Measurements from ENCODE around the gene MAPK8. TPM values are rescaled to one million over a fixed set of nuclear protein-coding genes. Genes with fewer than 3 reads are reported as not detected.
A peak's percentile ranks its signal among the peaks of the same experiment; 100 is the strongest.

Gene MAPK8
- total RNA-seq, 2 donors from 2014 or later = 34.0 to 35.8 TPM

DNA sequence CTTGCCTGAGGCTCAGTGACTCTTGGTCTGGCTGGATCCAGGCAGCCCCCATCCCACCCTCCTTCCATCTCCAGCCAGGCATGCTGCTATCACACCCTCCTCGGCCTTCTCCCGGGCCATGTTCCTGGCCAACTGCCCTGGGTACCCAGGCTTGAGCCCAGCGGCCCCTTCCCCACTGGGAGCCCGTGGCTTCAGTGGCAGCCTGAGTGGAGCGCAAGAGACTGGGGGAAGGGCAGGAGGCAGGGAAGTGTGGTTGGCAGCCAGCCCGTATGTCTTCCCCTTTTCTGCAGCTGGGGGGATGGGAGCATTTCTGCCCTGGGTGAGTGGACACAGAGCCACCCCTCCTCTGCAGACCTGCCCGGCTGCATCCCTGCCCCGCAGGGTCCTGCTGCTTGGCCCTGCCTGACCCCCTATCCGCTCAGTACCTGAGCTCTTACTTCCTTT lies 149.9 kb downstream of the MAPK8 start:
- no peaks in the 10 kb centered on the region for H3K9me3 ChIP-seq (ENCODE audit: control insufficient read depth, low read length, poor library complexity, severe bottlenecking)
- no peaks in the 10 kb centered on the region for H3K4me1 Mint-ChIP-seq
- no peaks in the 10 kb centered on the region for H3K36me3 Mint-ChIP-seq (ENCODE audit: low read depth)
- H3K27ac Mint-ChIP-seq = no peak overlapping the region
- H3K4me3 Mint-ChIP-seq = no peak overlapping the region
- ATAC-seq (no peak), DNase-seq (no peak)
- peaks cover 4% of the 10 kb centered on the region for H3K27me3 Mint-ChIP-seq

DNA sequence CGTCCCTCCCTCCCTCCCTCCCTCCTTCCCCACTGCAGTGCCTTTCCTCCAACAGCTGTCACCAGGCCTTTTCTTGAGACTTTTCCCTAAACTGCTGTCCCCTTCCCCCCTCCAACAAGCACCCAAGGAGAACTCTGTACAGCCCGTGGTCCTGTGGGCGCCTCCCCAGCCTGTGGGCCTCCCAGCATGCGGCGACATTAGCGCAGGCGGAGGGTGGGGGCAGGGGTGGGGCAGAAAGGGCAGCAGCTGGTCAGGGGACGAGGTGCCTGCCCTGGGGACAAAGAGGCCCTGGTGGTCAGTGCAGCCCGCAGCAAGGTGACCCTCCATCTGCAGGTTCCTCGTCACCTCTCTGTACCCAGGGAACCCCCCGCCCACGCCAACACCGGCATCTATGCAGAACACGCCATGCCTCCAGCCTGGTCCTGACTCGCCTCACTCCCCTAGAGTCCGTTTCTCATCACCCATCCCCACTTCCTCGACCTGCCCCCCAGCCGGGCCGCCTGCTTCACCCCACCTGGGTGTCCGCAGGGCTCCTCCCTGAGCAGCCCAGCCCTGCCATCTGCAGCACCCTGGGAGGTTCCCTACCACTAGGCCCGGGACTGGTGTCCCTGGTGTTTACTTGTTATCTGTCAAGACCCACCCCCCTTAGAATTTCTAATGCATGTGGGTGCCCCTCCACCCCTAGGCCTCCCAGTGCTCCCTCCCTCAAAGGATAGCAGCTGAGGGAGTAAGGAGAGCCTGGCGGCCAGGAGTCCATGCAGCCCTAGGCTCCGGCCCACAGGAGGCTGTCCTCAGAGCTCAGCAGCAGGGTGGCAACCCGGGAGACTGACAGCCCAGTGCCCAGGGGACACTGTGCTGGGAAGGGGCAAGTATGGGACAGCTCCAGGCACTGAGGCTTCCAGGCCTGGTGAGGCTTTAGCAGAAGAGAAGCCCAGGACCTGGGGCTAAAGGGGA lies 150.6 kb downstream of the MAPK8 start:
- ATAC-seq (no peak), DNase-seq (no peak)
- H3K9me3 ChIP-seq (ENCODE audit: control insufficient read depth, low read length, poor library complexity, severe bottlenecking) = no peaks in the 10 kb centered on the region
- H3K27me3 Mint-ChIP-seq = peaks cover 4% of the 10 kb centered on the region
- no peak overlapping the region for H3K4me3 Mint-ChIP-seq
- H3K36me3 Mint-ChIP-seq (ENCODE audit: low read depth) = no peaks in the 10 kb centered on the region
- H3K27ac Mint-ChIP-seq = no peak overlapping the region
- no peaks in the 10 kb centered on the region for H3K4me1 Mint-ChIP-seq

DNA sequence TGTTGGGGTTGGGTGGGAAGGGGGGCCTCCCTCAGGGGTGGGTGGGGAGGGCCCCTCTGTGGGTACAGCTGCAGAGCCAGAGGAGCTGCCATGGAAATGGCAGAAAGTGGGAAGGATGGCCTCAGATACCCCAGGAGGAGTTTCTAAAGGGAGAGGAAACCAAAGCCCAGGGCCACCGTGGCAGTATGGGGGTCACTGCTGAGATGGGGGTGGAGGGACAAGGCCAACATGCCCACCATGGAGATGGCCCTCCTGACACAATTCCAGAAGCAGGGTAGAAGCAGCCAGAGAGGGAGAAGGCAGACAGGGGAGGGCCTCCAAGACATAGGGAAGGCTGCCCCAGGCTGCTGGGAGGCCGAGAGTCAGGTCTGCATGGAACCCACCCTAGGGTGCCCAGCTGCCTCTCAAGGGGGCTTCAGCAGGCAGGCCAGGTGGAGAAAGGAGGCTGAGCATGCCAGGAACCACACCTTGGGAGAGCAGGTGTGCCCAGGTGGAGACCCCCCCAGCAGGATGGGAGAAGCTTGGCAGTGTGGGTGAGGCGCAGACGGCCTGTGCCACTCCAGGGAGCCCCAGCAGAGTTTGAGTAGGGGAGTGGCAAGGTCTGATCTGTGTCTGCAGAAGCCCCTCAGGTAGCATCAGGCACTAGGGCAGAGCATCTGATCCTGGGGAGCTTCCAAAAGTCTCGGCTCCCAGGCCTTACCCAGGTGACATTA lies 151.6 kb downstream of the MAPK8 start:
- no peak overlapping the region for H3K4me3 Mint-ChIP-seq
- no peak for ATAC-seq

DNA sequence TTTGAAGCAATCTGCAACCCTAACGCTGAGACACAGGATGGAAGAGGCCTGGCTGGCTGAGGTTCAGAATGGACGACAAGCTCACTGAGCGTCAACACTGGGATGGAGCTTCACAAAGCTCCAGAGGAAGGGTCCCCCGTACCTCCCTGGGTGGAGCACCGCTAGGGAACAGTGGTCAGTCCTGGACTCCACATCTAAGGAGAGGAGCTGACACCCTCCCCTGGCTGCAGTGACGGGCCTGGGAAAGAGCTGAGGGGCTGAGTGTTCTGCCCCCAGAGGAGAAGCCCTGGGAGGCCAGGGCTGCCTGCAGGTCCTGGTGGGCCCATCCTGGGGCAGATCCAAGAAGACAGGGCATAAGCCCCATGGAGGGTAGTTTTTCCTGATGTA lies 152.2 kb downstream of the MAPK8 start:
- ATAC-seq (no peak), DNase-seq (no peak)
- Mint-ChIP-seq H3K36me3 (ENCODE audit: low read depth) (no peaks in the 10 kb centered on the region), H3K4me1 (no peaks in the 10 kb centered on the region), H3K4me3 (no peak overlapping the region), H3K27ac (no peak overlapping the region), H3K27me3 (peaks cover 4% of the 10 kb centered on the region)
- H3K9me3 ChIP-seq (ENCODE audit: control insufficient read depth, low read length, poor library complexity, severe bottlenecking) = no peaks in the 10 kb centered on the region

More for the DNA sequence above, 151.6 kb downstream of the MAPK8 start:
- no peaks in the 10 kb centered on the region for H3K9me3 ChIP-seq (ENCODE audit: control insufficient read depth, low read length, poor library complexity, severe bottlenecking)
- H3K4me1 Mint-ChIP-seq = no peaks in the 10 kb centered on the region
- DNase-seq = no peak
- no peak overlapping the region for H3K27ac Mint-ChIP-seq
- peaks cover 4% of the 10 kb centered on the region for H3K27me3 Mint-ChIP-seq
- no peaks in the 10 kb centered on the region for H3K36me3 Mint-ChIP-seq (ENCODE audit: low read depth)

DNA sequence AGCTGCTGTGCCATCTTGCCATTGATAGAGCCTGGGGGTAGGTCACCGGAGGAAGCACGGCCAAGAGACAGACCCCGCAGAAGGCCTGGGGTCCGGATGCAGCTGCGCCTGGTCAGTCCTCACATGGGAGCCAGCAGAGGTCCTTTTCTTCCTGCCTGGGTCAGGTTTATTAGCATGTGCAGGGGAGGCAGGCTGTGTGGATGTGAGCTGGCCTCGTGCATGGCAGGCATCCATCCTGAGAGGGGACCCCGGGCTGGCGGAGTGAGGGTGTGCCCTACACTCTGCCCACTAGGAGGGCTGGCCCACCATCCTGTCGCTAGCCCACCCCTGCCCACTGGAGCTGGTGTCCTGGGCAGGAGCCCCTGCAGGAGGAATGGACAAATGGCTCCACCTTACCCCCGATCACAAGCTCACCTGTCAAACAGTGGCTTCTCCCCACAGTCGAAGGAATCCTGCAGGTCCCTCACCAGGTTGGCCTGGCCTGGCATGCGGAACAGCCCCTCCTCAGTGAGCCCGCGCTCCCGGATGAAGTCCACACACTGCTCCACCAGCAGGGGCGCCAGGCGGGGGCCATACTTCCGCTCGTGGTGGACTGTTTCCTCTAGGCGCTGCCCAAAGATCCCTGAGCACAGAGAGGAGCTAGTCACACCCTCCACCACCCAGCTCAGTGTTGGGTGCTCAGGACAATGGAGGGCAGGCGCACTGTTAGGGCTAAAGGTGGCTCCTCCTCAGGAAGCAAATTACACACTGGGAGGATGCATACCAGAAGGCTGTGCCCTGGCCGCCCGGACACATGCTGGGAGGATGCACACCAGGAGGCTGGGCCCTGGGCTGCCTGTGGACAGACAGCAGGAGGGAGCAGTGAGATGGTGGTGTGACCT lies 153.0 kb downstream of the MAPK8 start:
- no peak overlapping the region for H3K4me3 Mint-ChIP-seq
- H3K9me3 ChIP-seq (ENCODE audit: control insufficient read depth, low read length, poor library complexity, severe bottlenecking) = no peaks in the 10 kb centered on the region
- peaks cover 4% of the 10 kb centered on the region for H3K27me3 Mint-ChIP-seq
- ATAC-seq (no peak), DNase-seq (no peak)
- H3K36me3 Mint-ChIP-seq (ENCODE audit: low read depth) = no peaks in the 10 kb centered on the region
- H3K27ac Mint-ChIP-seq = no peak overlapping the region
- H3K4me1 Mint-ChIP-seq = peaks cover 3% of the 10 kb centered on the region

DNA sequence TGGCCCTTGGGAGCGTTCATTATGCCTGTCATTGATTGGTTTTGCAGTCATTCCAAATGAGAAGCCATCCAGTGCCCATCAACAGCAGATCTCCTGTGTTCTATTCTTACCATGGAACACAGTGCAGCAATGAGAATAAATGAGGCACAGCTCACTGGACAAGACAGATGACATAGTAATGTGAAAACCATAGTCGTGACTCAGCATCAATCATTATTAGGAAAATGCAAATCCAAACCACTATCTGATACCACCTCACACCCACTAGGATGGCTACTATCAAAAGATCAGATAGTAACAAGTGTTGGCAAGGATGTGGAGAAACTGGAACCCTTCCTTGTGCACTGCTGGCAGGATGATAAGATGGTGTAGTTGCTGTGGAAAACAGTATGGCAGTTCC lies 153.7 kb downstream of the MAPK8 start:
- H3K4me1 Mint-ChIP-seq = peaks cover 3% of the 10 kb centered on the region
- H3K36me3 Mint-ChIP-seq (ENCODE audit: low read depth) = no peaks in the 10 kb centered on the region
- H3K27me3 Mint-ChIP-seq = peaks cover under 1% of the 10 kb centered on the region
- H3K4me3 Mint-ChIP-seq = no peak overlapping the region
- ATAC-seq = no peak
- H3K27ac Mint-ChIP-seq = no peak overlapping the region
- DNase-seq = no peak
- no peaks in the 10 kb centered on the region for H3K9me3 ChIP-seq (ENCODE audit: control insufficient read depth, low read length, poor library complexity, severe bottlenecking)

DNA sequence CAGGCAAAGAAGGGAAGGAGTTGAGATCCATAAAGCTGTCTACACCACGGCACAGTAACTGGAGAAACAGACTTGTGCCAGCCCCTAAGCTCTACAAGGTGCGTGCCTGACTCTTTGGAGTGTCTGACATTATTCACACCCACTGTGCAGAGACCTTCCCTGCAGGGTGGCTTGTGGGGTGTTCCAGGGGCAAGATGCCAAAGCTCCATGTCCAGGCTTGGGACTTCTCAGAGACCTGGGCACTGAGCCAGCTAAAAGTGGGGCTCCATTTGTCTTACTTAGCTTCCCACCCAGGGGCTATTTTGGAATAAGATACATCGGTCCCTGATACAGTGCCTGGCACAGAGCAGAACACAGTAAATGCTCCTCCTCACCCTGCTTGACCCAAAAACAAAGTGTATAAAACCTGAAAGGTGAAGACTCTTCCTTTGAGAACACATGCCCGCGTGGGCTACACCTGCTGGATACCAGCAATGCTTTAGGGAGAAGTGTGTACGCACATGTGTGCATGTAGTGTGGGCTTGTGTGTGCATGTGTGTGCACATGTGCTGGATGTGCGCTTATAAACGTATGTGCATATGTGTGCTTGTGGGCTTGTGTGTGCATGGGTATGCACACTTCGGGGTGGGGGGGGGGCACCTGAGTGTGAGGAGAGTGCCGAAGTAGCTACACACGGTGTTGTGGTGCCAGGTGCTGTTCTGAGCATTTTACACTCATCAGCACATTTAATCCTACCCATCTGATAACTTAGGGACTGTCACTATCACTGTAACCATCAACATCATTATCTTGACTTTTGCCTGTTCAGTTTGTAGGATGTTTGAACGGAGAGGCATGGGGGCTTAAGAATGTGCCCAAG lies 155.4 kb downstream of the MAPK8 start:
- Mint-ChIP-seq H3K27ac (no peak overlapping the region), H3K27me3 (no peaks in the 10 kb centered on the region), H3K36me3 (ENCODE audit: low read depth) (no peaks in the 10 kb centered on the region), H3K4me3 (no peak overlapping the region), H3K4me1 (peaks cover 3% of the 10 kb centered on the region)
- no peak for DNase-seq
- H3K9me3 ChIP-seq (ENCODE audit: control insufficient read depth, low read length, poor library complexity, severe bottlenecking) = no peaks in the 10 kb centered on the region
- no peak for ATAC-seq

DNA sequence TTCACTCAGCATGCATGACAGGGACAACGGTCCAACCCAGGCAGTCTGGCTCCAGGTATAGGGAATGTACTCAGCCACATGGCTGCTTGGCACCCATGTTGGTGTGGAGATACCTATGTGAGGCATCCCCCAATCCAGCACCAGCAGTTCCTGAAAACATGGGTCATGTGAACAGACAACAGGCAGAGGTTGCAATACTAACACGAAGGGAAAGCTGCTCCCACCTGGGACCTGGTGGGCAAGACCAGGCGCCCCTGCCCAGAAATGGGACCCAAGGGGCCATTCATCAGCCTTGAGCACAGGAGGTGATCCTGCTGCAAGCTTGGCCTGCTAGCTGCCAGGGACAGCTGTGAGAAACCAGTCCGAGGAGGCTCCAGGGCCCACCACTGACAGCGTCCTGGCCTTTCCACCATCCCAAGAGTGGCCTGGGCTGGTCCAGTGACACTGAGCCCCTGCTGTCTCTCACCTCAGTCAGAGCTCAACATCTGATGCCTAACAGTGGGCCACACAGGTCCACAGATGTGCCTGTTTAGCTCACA lies 156.1 kb downstream of the MAPK8 start:
- Mint-ChIP-seq H3K27me3 (no peaks in the 10 kb centered on the region), H3K27ac (no peak overlapping the region), H3K4me3 (no peak overlapping the region), H3K36me3 (ENCODE audit: low read depth) (no peaks in the 10 kb centered on the region), H3K4me1 (peaks cover 3% of the 10 kb centered on the region)
- DNase-seq (no peak), ATAC-seq (no peak)
- no peaks in the 10 kb centered on the region for H3K9me3 ChIP-seq (ENCODE audit: control insufficient read depth, low read length, poor library complexity, severe bottlenecking)

DNA sequence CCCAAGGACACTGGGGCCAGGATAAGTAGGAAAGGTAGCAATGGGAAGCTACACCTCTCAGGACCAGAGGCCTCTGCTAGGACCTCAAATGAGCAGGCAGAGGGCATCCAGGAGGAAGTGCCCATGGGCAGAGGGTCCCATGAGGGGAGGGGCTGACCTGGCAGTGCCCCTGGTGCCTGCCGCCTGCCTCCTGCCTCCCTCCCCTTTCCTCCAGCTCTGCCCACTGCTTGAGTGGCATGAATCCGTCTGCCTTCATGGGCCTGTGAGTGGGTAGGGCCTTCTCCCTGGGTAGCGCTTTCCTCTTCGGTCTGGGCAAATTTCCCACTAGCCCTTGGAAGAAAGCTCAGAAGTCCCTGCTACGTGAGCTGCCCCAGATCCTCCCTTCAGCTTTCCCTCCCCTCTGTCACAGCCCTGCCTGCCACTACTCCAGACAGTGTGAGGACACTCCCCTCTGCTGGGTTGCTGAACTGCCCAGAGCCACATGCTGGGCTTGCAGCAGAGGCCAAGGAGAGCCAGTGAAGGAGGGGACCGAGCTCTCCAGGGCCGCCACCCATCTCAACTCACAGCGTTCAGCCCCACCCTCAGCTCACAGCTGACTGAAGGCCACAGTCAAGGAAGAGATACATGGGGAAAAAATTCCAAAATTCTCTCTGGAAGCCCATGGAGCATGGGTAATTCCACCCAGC lies 157.0 kb downstream of the MAPK8 start:
- ATAC-seq = no peak
- no peaks in the 10 kb centered on the region for H3K36me3 Mint-ChIP-seq (ENCODE audit: low read depth)
- H3K27ac Mint-ChIP-seq = peak overlapping the region; percentile 82
- no peak for DNase-seq
- no peaks in the 10 kb centered on the region for H3K9me3 ChIP-seq (ENCODE audit: control insufficient read depth, low read length, poor library complexity, severe bottlenecking)
- H3K4me1 Mint-ChIP-seq = peaks cover 3% of the 10 kb centered on the region
- no peaks in the 10 kb centered on the region for H3K27me3 Mint-ChIP-seq
- no peak overlapping the region for H3K4me3 Mint-ChIP-seq

DNA sequence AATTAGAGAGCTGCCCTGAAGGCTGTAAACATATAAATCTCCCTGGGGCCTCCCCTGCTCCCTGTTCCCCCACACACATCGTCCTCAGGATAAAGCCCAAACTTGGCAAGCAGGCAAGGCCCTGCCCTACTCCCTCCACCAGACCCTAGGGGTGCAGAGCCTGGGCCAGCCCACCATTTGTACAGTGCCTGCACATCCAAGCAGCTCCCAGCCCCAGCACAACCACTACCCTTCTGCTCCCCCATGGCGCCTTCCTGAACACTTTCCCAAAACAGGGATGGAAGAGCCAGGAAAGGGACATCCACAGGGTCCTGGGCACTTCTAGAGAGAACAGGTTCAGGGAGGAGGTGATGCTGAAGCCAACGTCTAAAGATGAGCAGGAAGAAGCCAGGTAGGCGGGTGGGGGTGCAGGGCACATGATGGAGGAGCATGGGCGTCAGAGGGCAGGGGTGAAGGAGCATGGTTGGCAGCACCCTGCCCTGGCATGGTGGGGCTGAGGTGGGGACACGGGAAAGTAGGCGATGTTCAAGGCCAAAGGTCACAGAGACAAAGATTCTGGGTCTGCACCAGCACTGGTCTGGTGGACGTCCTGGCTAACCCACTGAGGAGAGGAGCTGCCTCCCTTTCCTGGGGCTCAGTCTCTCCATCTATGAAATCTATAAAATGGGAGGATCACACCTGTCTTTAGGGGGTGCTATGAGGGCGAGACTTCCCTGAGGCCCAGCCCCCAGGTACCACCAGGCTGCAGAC lies 157.8 kb downstream of the MAPK8 start:
- Mint-ChIP-seq H3K27me3 (no peaks in the 10 kb centered on the region), H3K36me3 (ENCODE audit: low read depth) (no peaks in the 10 kb centered on the region), H3K4me1 (peaks cover 3% of the 10 kb centered on the region), H3K27ac (peak overlapping the region; percentile 82), H3K4me3 (no peak overlapping the region)
- ATAC-seq (no peak), DNase-seq (no peak)
- H3K9me3 ChIP-seq (ENCODE audit: control insufficient read depth, low read length, poor library complexity, severe bottlenecking) = no peaks in the 10 kb centered on the region

All from T-helper 17 cell (primary cell).